ENCODE results near the gene ZFP92. TPM values are rescaled to one million over a fixed set of nuclear protein-coding genes. Genes with fewer than 3 reads are reported as not detected.

The ZFP92 gene
- polyA plus RNA-seq, 3 donors, result 0.73 to 1.5 (median 0.92) TPM

Other genes starting within 250 kb of the ZFP92 start
- not detected for gene MAGEA1, start 232.2 kb upstream of the ZFP92 start, polyA plus RNA-seq (ENCODE audit: insufficient read length in 3 of 3)
- under 1 TPM; 0.15 to 0.27 (median 0.20) TPM for gene PNMA6F, start 89.7 kb upstream of the ZFP92 start, polyA plus RNA-seq (ENCODE audit: insufficient read length in 3 of 3)
- gene ZNF275, start 77.3 kb upstream of the ZFP92 start, polyA plus RNA-seq (ENCODE audit: insufficient read length in 3 of 3), result 10 to 100 TPM; 19.3 to 22.3 (median 20.5) TPM
- gene PNMA6E, start 10.1 kb upstream of the ZFP92 start, polyA plus RNA-seq (ENCODE audit: insufficient read length in 3 of 3), result not detected
- gene TREX2, start 34.6 kb downstream of the ZFP92 start, polyA plus RNA-seq (ENCODE audit: insufficient read length in 3 of 3), result under 1 TPM; 0.37 to 0.75 (median 0.64) TPM
- gene HAUS7, start 59.1 kb downstream of the ZFP92 start, polyA plus RNA-seq (ENCODE audit: insufficient read length in 3 of 3), result 10 to 100 TPM; 25.3 to 33.3 (median 32.3) TPM
- gene BGN, start 83.5 kb downstream of the ZFP92 start, polyA plus RNA-seq (ENCODE audit: insufficient read length in 3 of 3), result 100 to 1,000 TPM; 154 to 178 (median 162) TPM
- gene ATP2B3, start 106.2 kb downstream of the ZFP92 start, polyA plus RNA-seq (ENCODE audit: insufficient read length in 3 of 3), result under 1 TPM; 0.17 to 0.32 (median 0.24) TPM
- gene CCNQ, start 187.7 kb downstream of the ZFP92 start, polyA plus RNA-seq (ENCODE audit: insufficient read length in 3 of 3), result 10 to 100 TPM; 15.6 to 19.5 (median 17.0) TPM
- 10 to 100 TPM; 38.3 to 51.9 (median 46.8) TPM for gene DUSP9, start 235.7 kb downstream of the ZFP92 start, polyA plus RNA-seq (ENCODE audit: insufficient read length in 3 of 3)

Measured in renal cortex interstitium (tissue), 3 donors.